ENCODE data around the gene P2RY12. TPM values are rescaled to one million over a fixed set of nuclear protein-coding genes. Genes with fewer than 3 reads are reported as not detected.

The P2RY12 gene
- total and polyA plus RNA-seq, 10 of the 15 experiments (the other 5 are each of a cell fraction or from before 2014, with no cell fraction given): 0.27 to 1.0 (median 0.66) TPM; not detected in 2

DNA sequence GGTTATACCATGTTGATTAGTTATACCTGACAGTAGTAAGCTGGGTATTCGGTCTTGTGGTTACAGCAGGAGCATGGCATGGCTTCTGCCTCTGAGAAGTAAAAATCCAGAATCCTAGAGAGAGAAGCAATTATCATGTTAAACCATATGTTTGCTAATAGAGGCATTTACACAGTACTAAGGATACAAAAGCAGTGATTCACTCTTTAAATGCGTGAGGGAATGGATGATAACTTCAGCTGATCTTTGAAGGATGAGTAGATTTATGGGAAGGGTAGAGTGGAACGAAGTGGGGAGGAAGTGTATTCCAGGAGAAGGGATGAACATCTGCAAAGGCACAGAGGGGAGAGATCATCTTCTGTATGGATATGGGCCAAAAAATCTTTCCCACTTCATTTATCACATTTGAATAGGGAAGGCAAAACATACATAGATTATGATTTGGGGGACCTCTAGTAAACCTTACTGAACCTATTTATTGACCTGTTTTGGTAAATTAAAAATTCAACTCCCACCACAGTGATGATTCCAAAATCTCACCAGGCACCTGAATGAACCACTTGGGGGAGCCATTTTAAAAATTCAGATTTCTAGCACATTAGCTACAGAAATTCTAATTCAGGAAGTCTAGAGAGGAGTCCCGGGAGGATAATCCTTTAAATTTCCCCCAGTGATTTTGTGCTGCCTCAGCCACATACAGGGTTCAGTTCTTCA is 41.2 kb upstream of the P2RY12 start (continued):
- TF ChIP-seq ZNF207 (IDR thresholded peaks at IDR 0.05; ENCODE audit: borderline replicate concordance): no peak

DNA sequence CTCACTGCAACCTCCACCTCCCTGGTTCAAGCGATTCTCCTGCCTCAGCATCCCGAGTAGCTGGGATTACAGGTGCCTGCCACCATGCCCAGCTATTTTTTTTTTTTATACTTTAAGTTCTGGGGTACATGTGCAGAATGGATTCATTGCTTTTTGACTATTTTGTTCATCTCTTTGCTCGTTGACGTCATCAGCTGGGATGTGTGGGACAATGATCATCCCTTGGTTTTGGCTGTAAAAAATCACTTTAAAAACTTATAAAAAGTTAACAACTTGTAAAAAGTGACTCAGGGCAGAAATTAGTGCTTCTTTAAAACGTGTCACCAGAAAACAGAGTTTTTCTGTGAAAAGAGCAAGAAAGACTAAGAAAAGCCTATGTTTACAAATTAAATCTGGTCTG is 38.5 kb upstream of the P2RY12 start:
- no peak overlapping the region for H3K9ac ChIP-seq (ENCODE audit: control insufficient read depth, insufficient read depth, low read length)
- WGBS (ENCODE audit: insufficient coverage, insufficient replicate concordance, low lambda C conversion rate, missing lambda C conversion rate): 33% methylated on average over 5 of the region's 5 CpGs
- H3K9me3 ChIP-seq (replicated peaks; ENCODE audit: control insufficient read depth, insufficient read depth, low read length): no peaks in the 10 kb centered on the region
- ChIA-PET POLR2A (no interaction called here), CTCF (no interaction called here), SMC1A (ENCODE audit: uncharacterized antibody, unreplicated experiment) (no interaction called here), RAD21 (ENCODE audit: unreplicated experiment) (no interaction called here)
- ATAC-seq (no peak), FAIRE-seq (no peak), DNase-seq (ENCODE audit: low read depth, low spot score) (no peak)
- no peak overlapping the region for H3K4me2 ChIP-seq (ENCODE audit: control insufficient read depth, insufficient read depth)
- H3K27me3 ChIP-seq (replicated peaks in 1 of 2; ENCODE audit: control insufficient read depth in 2 of 2, insufficient read depth in 2 of 2, low read length in 1 of 2): no peaks in the 10 kb centered on the region
- no TSS peak for BruUV-seq (replicated peaks)
- H3K36me3 ChIP-seq (ENCODE audit: control insufficient read depth in 2 of 2, insufficient read depth in 2 of 2, low read length in 1 of 2): no peaks in the 10 kb centered on the region
- H3K79me2 ChIP-seq (ENCODE audit: control insufficient read depth, insufficient read depth, low read length): no peaks in the 10 kb centered on the region
- intact Hi-C loops (cut with micrococcal nuclease; ENCODE audit: unreplicated experiment) (no loop called here), in situ Hi-C loops (cut with MboI) (no loop called here)
- H4K20me1 ChIP-seq (ENCODE audit: control insufficient read depth, insufficient read depth): no peaks in the 10 kb centered on the region
- H3K4me3 ChIP-seq: no peak overlapping the region
- H3K4me1 ChIP-seq (ENCODE audit: control insufficient read depth, insufficient read depth, low read length): no peaks in the 10 kb centered on the region; the same call in 1 of the 2 replicates
- no peak overlapping the region for H3K27ac ChIP-seq (ENCODE audit: control insufficient read depth, insufficient read depth)
- no peak overlapping the region for H2AFZ ChIP-seq (ENCODE audit: control insufficient read depth, low read depth, low read length)
- no peak for TF ChIP-seq CBFB (IDR thresholded peaks at IDR 0.05; ENCODE audit: low read depth)

DNA sequence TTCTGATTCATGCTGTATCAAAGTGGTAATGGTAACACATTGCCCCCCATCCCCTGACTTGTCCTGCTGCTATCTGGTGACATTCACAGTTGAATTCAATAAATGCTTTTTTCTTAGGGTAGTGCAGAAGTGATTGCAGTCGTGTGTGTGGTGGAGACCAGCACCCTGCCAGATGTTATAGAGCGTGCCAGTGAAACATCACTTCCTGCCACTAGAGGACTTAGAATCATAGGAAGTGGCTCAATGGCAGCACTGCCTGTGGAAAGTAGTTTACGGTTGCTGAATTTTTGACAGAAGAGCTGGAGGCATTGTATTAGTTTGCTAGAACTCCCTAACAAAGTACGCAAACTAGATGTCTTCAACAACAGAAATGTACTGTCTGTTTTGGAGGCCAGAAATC is 37.4 kb upstream of the P2RY12 start:
- 55% methylated on average over 4 of the region's 4 CpGs for WGBS (ENCODE audit: insufficient coverage, insufficient replicate concordance, low lambda C conversion rate, missing lambda C conversion rate)
- no peaks in the 10 kb centered on the region for H3K9me3 ChIP-seq (replicated peaks; ENCODE audit: control insufficient read depth, insufficient read depth, low read length)
- ChIA-PET SMC1A (ENCODE audit: uncharacterized antibody, unreplicated experiment) (no interaction called here), RAD21 (ENCODE audit: unreplicated experiment) (no interaction called here), POLR2A (no interaction called here), CTCF (no interaction called here)
- DNase-seq (ENCODE audit: low read depth, low spot score): no peak
- no peaks in the 10 kb centered on the region for H3K36me3 ChIP-seq (ENCODE audit: control insufficient read depth in 2 of 2, insufficient read depth in 2 of 2, low read length in 1 of 2)
- no peak for TF ChIP-seq ZNF24 (IDR thresholded peaks at IDR 0.05)
- TF ChIP-seq, protein P1, sequence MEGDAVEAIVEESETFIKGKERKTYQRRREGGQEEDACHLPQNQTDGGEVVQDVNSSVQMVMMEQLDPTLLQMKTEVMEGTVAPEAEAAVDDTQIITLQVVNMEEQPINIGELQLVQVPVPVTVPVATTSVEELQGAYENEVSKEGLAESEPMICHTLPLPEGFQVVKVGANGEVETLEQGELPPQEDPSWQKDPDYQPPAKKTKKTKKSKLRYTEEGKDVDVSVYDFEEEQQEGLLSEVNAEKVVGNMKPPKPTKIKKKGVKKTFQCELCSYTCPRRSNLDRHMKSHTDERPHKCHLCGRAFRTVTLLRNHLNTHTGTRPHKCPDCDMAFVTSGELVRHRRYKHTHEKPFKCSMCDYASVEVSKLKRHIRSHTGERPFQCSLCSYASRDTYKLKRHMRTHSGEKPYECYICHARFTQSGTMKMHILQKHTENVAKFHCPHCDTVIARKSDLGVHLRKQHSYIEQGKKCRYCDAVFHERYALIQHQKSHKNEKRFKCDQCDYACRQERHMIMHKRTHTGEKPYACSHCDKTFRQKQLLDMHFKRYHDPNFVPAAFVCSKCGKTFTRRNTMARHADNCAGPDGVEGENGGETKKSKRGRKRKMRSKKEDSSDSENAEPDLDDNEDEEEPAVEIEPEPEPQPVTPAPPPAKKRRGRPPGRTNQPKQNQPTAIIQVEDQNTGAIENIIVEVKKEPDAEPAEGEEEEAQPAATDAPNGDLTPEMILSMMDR (IDR thresholded peaks at IDR 0.05 in 2 of 3, conservative IDR thresholded peaks at IDR 0.05 in 1 of 3; ENCODE audit: control insufficient read depth in 2 of 3, extremely low read depth in 1 of 3, insufficient read depth in 1 of 3, low read depth in 3 of 3, low read length in 3 of 3): peak in 1 of 3 experiments; percentile 20; a peak in 2 of 6 replicates
- TF ChIP-seq, protein P2, sequence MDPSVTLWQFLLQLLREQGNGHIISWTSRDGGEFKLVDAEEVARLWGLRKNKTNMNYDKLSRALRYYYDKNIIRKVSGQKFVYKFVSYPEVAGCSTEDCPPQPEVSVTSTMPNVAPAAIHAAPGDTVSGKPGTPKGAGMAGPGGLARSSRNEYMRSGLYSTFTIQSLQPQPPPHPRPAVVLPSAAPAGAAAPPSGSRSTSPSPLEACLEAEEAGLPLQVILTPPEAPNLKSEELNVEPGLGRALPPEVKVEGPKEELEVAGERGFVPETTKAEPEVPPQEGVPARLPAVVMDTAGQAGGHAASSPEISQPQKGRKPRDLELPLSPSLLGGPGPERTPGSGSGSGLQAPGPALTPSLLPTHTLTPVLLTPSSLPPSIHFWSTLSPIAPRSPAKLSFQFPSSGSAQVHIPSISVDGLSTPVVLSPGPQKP (IDR thresholded peaks at IDR 0.05; ENCODE audit: low read depth, low read length): no peak
- TF ChIP-seq, protein P3, sequence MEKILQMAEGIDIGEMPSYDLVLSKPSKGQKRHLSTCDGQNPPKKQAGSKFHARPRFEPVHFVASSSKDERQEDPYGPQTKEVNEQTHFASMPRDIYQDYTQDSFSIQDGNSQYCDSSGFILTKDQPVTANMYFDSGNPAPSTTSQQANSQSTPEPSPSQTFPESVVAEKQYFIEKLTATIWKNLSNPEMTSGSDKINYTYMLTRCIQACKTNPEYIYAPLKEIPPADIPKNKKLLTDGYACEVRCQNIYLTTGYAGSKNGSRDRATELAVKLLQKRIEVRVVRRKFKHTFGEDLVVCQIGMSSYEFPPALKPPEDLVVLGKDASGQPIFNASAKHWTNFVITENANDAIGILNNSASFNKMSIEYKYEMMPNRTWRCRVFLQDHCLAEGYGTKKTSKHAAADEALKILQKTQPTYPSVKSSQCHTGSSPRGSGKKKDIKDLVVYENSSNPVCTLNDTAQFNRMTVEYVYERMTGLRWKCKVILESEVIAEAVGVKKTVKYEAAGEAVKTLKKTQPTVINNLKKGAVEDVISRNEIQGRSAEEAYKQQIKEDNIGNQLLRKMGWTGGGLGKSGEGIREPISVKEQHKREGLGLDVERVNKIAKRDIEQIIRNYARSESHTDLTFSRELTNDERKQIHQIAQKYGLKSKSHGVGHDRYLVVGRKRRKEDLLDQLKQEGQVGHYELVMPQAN (conservative IDR thresholded peaks at IDR 0.05): no peak
- FAIRE-seq: no peak
- H3K4me3 ChIP-seq: no peak overlapping the region
- ATAC-seq: peak; percentile 50; the same call in 1 of the 3 replicates
- H3K79me2 ChIP-seq (ENCODE audit: control insufficient read depth, insufficient read depth, low read length): no peaks in the 10 kb centered on the region
- intact Hi-C loops (cut with micrococcal nuclease; ENCODE audit: unreplicated experiment) (no loop called here), in situ Hi-C loops (cut with MboI) (no loop called here)
- no peak overlapping the region for H3K27ac ChIP-seq (ENCODE audit: control insufficient read depth, insufficient read depth)
- H3K27me3 ChIP-seq (replicated peaks in 1 of 2; ENCODE audit: control insufficient read depth in 2 of 2, insufficient read depth in 2 of 2, low read length in 1 of 2): no peaks in the 10 kb centered on the region
- H4K20me1 ChIP-seq (ENCODE audit: control insufficient read depth, insufficient read depth): no peaks in the 10 kb centered on the region
- no TSS peak for BruUV-seq (replicated peaks)
- H3K9ac ChIP-seq (ENCODE audit: control insufficient read depth, insufficient read depth, low read length): no peak overlapping the region
- H2AFZ ChIP-seq (ENCODE audit: control insufficient read depth, low read depth, low read length): no peak overlapping the region
- no peaks in the 10 kb centered on the region; the same call in 1 of the 2 replicates for H3K4me1 ChIP-seq (ENCODE audit: control insufficient read depth, insufficient read depth, low read length)
- H3K4me2 ChIP-seq (ENCODE audit: control insufficient read depth, insufficient read depth): no peak overlapping the region
